AG09319 (cell line): Measurements from ENCODE around the gene ASTN2.

ENCODE experiments used
- DNase-seq: peaks from one replicate; pipeline ENCODE4 v3.0.0-alpha.2; 2010; ENCODE audit warnings: low read depth; ENCODE audit errors: extremely low read depth
- CTCF ChIP-seq: IDR thresholded peaks from 2 replicates; pipeline ENCODE4 v1.5.1; 2011; ENCODE audit warnings: low read depth, mild to moderate bottlenecking, inconsistent platforms, low read length, moderate library complexity

ASTN2 gene

GRCh38 chr9:116416421-116416820 is 998.4 kb downstream of the ASTN2 start:
- DNase-seq, result no peak
- no peak for TF ChIP-seq CTCF

- no peak for DNase-seq
- TF ChIP-seq CTCF, result no peak
Observed at GRCh38 chr9:116414374-116414773, 1000.5 kb downstream of the ASTN2 start.

- TF ChIP-seq CTCF, result no peak
- no peak for DNase-seq
Observed at GRCh38 chr9:116411506-116411905, 1003.4 kb downstream of the ASTN2 start.

GRCh38 chr9:116409638-116410037 is 1005.2 kb downstream of the ASTN2 start:
- no peak for DNase-seq
- TF ChIP-seq CTCF, result no peak

- no peak for TF ChIP-seq CTCF
- no peak for DNase-seq
Observed at GRCh38 chr9:116409129-116409528, 1005.7 kb downstream of the ASTN2 start.

GRCh38 chr9:116406469-116406868 is 1008.4 kb downstream of the ASTN2 start:
- no peak for TF ChIP-seq CTCF
- DNase-seq, result no peak

DNA sequence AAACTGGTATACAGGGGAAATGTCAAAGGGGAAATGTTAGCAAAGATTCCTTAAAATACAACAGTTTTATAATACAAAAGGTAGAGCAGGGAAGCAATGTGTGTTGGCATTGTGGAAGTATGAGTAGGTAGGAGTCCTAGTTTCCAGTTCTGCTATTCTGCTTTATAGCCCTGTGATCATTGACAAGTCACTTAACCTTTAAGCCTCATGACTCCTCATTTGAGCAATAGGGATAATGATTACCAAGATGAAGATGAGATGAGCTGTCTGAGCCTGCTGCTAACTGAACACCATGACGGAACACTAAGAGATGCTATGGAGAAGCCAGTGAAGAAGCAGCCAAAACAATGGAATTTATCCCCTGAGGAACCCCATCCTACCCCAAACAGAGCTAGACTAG is 1009.5 kb downstream of the ASTN2 start:
- TF ChIP-seq CTCF, result no peak
- no peak for DNase-seq
